Bladder microvascular endothelial cell (primary cell): ENCODE data around the gene NUDT22. TPM values are rescaled to one million over a fixed set of nuclear protein-coding genes. Genes with fewer than 3 reads are reported as not detected.

Experiments
- total RNA-seq: library from RNA; depleted of rRNA; stranded (reverse); fragments of >200 nt; gene quantifications from 2 replicates; pipeline ENCODE4 v1.2.3, GENCODE V29; 2014

Gene NUDT22, protein sequence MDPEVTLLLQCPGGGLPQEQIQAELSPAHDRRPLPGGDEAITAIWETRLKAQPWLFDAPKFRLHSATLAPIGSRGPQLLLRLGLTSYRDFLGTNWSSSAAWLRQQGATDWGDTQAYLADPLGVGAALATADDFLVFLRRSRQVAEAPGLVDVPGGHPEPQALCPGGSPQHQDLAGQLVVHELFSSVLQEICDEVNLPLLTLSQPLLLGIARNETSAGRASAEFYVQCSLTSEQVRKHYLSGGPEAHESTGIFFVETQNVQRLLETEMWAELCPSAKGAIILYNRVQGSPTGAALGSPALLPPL
- total RNA-seq: 26.7 and 30.4 TPM in 2 replicates

GRCh38 chr11:64225608-64226506, at the start of gene NUDT22, which contains the start of gene TRPT1:
Gene NUDT22 (plus strand): TSS chr11:64226274. CDS start chr11:64226653, 379 bp downstream.
Gene TRPT1 (minus strand): TSS chr11:64226186. CDS start chr11:64225860, 326 bp downstream.

GRCh38 chr11:64185693-64186491, 40.2 kb upstream of the NUDT22 start, which contains the start of gene STIP1:
Gene STIP1 (plus strand): TSS chr11:64186171. CDS start chr11:64186262, 91 bp downstream.

DNA sequence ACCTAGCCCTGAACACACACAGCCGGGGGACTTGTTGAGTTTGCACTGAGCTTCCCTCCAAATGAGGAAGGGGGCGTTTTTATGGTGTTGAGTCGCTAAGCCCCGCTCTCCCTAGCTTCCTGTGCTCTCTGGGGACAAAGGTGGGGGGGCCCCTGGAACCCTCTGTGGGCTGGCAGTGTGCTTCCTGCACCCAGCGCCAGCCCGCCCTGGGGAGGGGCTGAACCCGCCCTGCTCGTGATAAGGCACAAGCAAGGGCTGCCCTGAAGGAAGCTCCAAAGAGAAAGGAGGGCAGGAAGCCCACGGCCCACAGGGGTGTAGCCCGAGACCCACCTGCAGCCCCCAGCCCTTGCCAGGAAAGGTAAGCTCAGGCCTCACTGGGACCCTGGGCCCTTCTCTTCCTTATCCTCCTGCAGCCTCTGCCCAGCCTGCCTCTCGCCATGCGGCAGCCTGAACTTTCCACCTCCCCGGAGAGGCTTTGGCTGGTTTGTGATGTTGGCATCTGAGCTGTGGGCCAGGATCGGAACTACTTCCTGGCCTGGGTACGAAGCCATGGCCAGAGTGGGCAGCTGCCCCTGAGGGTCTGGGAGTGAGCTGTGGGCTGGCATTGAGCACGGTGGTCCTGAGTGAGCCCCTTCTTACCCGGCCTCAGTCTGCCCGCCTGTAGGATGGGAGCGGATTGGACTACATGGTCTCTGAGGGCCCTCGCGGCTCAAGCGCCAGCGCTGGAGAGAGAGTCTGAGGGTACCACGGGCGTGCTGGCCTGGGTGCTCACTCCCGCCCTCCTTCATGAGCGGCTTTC, 19.4 kb upstream of the NUDT22 start, which contains the start of gene FERMT3:
TSS of gene FERMT3 (plus strand) at position 265 of the 799 bp plus-strand sequence. CDS start 644 bp downstream, outside the sequence.

GRCh38 chr11:64230171-64230984, 4.3 kb downstream of the NUDT22 start, which contains the start of gene DNAJC4:
Gene DNAJC4 (plus strand): TSS chr11:64230548. CDS start chr11:64230855, 307 bp downstream.

GRCh38 chr11:64233913-64234586, 8.0 kb downstream of the NUDT22 start, which contains the start of gene VEGFB:
Gene VEGFB (plus strand): TSS chr11:64234584. CDS start chr11:64234834, 250 bp downstream.

DNA sequence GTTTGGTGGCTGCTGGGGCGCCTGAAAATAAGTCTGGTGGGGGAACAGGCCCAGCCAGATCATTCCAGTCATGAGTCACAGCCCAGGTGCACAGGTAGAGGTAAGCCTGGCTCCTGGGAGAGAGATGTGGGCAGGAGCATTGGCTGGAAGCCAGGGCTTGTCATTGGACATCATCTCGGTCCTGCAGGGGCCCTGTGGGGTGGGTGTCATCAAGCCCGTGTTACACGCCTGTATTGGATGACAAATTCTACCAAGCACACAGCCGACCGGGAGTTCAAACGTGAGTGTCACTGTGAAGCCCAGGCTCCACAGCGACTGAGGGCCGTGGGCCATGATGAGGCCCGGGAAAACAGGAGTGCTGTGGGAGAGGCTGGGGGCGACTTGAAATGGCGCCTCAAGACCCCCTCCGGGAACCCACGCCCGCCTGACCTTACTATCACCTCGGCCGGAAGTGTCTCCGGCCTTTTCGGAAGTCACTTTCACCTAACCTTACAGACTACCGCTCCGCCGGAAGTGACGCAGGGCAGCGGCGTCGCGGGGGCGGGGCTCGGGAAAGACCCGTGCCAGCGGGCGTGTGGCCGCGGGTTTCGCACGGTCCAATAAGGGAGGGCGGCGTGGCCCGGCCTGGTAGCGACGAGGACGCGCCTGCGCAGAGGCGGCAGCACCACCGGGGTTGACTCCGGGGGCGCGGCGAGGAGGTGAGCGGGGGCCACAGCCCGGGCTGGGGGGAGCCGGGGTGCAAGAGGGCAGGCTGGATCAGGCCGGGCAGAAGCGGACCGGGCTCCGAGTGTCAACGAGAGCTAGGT, 14.6 kb downstream of the NUDT22 start, which contains the start of gene FKBP2:
TSS of gene FKBP2 (plus strand) at position 661 of the 806 bp plus-strand sequence. CDS start 1,293 bp downstream, outside the sequence.

DNA sequence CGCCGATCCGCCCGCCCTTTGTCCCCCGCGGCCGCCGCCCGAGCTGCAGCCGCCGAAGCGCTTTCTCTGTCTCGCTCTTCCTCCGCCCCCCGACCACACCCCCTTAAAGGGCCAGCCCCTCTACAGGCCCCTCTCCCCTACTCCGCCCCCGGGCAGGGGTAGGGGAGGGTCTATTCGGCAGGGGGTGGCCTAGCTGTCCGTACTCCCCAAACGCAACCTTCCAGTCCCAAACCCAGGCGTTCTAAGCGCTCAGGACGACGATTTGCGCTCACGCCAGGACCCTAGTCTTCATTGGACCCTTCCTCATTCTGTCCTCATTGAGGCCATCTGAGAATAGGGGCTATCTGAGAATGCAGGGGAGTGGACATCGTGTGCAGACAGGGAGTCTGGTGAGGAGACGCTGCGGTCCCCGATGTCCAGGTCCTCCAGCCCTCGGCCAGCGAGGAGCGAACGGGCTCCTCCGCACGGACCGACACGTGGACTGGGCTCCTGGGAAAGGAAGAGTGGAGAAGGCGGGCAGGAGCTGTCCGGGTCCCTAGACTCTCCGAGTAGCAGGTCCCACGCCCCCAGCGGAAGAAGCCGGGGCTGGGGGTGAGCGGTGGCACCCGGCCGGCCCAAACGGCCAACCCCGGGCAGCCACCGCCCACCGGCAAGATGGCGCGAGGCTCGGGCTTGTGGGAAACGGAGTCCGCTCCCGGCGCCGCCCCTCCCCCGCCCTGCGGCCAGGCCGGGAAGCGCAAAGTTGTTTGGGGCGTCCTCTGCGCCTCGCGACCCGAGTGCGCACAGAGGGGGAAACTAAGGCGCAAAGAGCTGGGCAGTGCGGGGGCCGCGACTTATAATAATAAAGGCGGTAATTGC, 21.0 kb downstream of the NUDT22 start, which contains the start of gene PPP1R14B:
TSS of gene PPP1R14B (minus strand) at position 73 of the 858 bp plus-strand sequence. CDS start 270 bp downstream, outside the sequence.

GRCh38 chr11:64251016-64251752, 25.1 kb downstream of the NUDT22 start, which contains the start of gene PLCB3:
Gene PLCB3 (plus strand): TSS chr11:64251530. CDS start chr11:64251650, 120 bp downstream.

Other genes starting within 250 kb of the NUDT22 start
- 46.6 and 50.3 TPM in 2 replicates for gene OTUB1, start 239.8 kb upstream of the NUDT22 start, total RNA-seq
- not detected in 2 replicates for gene FLRT1, start 190.3 kb upstream of the NUDT22 start, total RNA-seq
- 18.3 and 34.4 TPM in 2 replicates for gene MACROD1, start 60.2 kb upstream of the NUDT22 start, total RNA-seq
- 135 and 189 TPM in 2 replicates for gene STIP1, start 40.1 kb upstream of the NUDT22 start, total RNA-seq
- 2.8 and 6.4 TPM in 2 replicates for gene FERMT3, start 19.6 kb upstream of the NUDT22 start, total RNA-seq
- 18.3 and 24.8 TPM in 2 replicates for gene TRPT1, start 88 bp upstream of the NUDT22 start, total RNA-seq
- gene DNAJC4, start 4.3 kb downstream of the NUDT22 start, total RNA-seq: 9.9 and 12.9 TPM in 2 replicates
- gene VEGFB, start 8.3 kb downstream of the NUDT22 start, total RNA-seq: 18.5 and 20.9 TPM in 2 replicates
- 53.8 and 53.9 TPM in 2 replicates for gene FKBP2, start 14.8 kb downstream of the NUDT22 start, total RNA-seq
- gene PPP1R14B, start 20.7 kb downstream of the NUDT22 start, total RNA-seq: 207 and 216 TPM in 2 replicates
- 31.7 and 45.7 TPM in 2 replicates for gene PLCB3, start 25.3 kb downstream of the NUDT22 start, total RNA-seq
- gene BAD, start 58.4 kb downstream of the NUDT22 start, total RNA-seq: 39.1 and 60.1 TPM in 2 replicates
- 6.5 and 17.1 TPM in 2 replicates for gene GPR137, start 59.6 kb downstream of the NUDT22 start, total RNA-seq
- gene KCNK4, start 65.0 kb downstream of the NUDT22 start, total RNA-seq: 0.25 TPM in 1 of 2 replicates, not detected in the other
- gene CATSPERZ, start 74.1 kb downstream of the NUDT22 start, total RNA-seq: 0.49 TPM in 1 of 2 replicates, not detected in the other
- 35.3 and 42.1 TPM in 2 replicates for gene ESRRA, start 79.2 kb downstream of the NUDT22 start, total RNA-seq
- gene TRMT112, start 91.3 kb downstream of the NUDT22 start, total RNA-seq: 174 and 263 TPM in 2 replicates
- 172 and 230 TPM in 2 replicates for gene PRDX5, start 91.8 kb downstream of the NUDT22 start, total RNA-seq
- 1.1 and 2.4 TPM in 2 replicates for gene CCDC88B, start 113.9 kb downstream of the NUDT22 start, total RNA-seq
- gene RPS6KA4, start 132.9 kb downstream of the NUDT22 start, total RNA-seq: 27.2 and 44.3 TPM in 2 replicates